GM21381 (cell line): ENCODE data around the gene DPP10.
"Not testable (repeated sequence)": the region's sequence is repeated elsewhere in the genome, so short reads cannot be mapped to it uniquely, and the experiment has no call there.

Experiments
- ATAC-seq: cut with Tn5 transposase; IDR thresholded peaks from one replicate; pipeline ENCODE4 v1.9.1; 2021; ENCODE audit warnings: mild to moderate bottlenecking, moderate library complexity; ENCODE audit not compliant: unreplicated experiment

The DPP10 gene

DNA sequence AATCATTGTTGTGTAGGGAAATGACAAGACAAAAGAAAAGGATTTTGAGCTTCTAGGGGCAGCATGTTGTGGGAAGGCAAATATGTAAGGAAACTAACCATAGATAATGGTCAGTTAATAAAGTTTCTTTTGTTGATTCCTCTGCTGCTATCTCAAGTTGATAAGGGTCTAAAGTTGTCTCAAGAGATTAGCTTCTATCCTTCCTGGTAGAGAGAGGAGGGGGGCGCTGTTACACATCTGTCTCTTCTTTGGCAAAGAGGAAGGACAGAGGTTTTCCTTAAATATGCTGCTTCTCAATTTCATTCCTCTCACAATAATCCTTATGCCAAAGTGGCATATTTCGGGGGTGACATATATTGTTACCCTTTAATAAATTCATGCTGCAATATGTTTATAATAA, 944.0 kb downstream of the DPP10 start:
- no peak for ATAC-seq

DNA sequence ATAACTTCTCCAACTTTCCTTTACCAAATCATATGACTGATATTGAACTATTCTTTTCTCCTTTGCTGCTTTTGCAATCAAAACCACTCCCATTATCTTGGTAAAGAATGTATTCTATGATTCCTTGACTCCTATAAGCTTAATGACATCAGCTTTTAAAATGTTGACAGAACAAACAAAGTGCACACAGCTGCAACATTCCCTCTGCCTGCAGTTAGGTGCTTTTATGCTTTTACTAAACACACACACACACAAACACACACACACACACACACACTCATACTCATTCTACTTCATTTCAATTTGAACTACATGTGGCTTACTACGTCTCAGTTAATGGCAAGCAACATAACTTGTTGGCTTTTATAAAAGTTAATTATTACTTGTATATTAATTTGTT, 946.6 kb downstream of the DPP10 start:
- ATAC-seq = no peak

DNA sequence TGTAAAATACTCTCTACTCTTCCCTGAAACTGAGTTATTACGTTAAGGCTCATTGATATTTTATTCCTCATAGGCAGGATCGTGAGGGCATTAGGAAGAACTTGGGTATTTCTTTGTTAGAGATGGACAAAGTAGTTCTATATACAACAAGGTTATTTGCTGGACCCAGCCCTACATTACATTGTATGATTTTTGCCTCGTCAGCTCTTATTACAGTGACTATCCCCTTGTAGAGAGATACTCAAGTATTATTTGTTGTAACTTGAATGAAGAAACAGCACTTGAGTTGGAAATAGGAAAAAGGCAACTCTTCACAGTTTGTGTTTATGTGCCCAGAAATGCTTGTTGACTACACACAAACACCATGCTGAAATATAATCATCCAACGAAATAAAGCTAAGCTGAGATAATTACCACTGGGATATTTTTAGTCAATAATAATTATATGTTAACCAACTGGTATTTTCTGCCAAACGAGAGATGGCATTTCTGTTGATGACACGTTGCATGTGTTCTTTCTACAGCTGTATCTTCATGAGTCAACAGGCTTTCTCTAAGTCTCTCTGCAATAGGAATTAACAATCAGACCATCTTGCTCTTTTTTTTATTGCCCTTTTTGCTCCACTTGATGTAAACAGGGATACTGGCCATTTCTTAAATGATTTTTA, 947.6 kb downstream of the DPP10 start:
- no peak for ATAC-seq

DNA sequence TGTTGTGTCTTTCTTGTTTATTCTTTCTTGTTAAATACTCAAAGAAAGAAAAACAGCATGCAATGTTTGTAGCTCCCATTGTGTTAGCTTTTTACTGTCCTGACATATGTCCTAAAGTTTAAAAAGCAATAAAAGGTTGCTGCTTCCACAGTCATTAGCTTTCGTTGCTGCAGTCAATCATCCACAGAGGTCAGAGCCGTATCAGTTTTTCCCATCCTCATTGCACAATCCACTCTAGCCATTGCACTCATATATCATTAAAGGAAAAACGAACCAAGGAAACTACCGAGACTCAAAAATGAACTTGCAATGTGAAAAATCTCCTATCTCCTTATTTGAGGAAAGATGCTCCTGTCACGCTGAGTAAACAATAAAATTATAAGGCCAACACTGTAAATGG, 954.1 kb downstream of the DPP10 start:
- ATAC-seq = no peak

DNA sequence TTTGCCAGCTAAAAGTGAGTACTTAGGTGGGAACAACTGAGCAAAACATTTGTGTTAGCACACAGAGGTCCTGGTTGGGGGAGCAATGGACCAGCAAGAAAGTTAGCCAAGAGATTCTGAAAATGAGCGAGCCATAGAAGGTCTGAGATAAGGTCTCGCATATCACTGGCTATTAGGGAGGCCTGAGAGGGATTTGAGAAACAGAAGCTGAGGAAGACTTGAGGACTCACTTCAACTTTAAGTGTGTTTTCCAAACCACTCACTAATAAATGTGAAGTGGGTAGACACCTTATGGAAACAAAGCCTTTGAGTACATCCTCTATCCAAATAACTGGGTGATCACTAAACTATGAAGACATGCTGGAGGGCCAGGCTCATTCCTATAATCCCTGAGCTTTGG, 958.5 kb downstream of the DPP10 start:
- ATAC-seq = no peak

DNA sequence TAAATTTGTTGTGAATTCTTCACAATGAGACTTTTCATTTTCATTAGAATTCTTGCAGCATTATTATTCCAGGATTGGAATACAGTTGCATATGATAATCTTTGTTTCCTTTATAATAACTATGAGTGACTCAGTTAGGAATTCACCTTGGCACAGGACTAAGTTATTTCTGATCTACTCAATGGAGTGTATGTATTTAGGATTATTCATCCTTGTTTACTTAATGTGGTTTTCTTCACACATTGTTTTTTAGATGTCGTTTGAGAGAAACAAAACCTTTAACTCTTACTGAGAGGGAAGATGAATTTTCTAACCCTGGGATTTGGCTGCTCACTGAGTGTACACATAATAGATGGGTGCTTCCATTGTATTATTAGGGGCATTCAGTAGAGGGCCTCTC, 970.1 kb downstream of the DPP10 start:
- no peak for ATAC-seq

DNA sequence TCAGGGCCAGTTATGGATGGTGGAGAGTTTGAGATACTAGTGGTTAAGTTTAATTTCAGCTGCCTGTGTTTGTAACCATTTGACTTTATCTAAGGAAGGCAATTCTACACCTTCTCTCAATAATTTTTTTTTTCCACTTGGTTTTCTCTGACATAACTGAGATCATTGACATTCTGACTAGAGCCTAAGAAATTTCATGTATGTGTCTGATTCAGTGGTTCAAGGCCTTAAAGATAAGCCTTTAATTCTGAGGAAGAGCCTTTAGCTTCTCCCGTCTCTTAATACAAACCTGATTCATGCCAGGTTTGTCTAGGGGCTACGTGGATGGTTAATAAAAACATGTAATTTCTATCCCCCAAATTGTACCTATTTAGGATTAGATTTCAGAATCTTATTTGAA, 971.4 kb downstream of the DPP10 start:
- ATAC-seq = no peak

DNA sequence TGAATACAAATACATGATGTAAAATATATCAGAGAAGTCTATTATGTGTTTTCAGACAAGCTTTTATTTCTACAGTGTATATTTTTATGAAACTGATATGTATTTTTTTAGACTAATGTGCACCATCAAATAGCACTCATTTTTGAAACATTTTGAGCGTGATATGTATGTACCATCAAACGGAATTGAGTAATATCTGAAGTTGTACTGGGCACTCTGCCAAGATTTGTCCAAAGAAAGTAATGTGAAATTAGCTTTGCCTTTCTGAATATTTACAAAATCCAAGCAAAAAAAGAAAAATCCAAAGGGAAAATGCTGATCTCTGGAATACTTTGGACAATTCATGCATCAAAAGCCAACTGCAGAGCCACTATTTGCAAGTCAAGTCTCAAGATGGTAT, 972.0 kb downstream of the DPP10 start:
- ATAC-seq = no peak

DNA sequence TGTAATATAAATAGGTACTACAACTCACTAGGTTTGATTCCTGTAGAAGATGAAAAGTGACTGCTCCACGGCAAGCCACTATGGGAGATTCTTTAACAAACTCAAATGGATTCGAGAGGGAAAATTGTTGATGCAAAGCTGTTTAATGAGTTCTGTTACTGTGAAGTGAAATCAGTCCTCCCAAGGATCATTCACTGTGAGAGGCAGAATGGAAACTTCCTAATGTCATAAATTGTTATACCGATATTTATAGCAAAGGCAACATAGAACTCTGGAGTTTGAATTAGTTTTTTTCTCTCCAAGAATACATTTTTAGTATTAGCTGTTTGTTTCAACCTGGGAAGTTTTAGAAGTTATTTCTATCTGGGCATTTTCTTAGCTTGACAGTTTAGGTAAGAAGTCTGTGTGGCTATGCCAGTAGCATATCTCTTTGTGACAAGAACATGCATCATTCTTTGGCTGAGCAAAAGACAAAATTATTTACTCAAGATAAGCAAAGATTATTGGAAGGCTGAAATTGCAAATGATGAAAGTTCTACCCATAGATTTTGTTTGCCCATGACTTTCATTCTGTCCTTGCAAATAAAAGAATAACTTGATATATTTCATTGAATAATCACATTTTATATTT, 979.7 kb downstream of the DPP10 start:
- no peak for ATAC-seq

DNA sequence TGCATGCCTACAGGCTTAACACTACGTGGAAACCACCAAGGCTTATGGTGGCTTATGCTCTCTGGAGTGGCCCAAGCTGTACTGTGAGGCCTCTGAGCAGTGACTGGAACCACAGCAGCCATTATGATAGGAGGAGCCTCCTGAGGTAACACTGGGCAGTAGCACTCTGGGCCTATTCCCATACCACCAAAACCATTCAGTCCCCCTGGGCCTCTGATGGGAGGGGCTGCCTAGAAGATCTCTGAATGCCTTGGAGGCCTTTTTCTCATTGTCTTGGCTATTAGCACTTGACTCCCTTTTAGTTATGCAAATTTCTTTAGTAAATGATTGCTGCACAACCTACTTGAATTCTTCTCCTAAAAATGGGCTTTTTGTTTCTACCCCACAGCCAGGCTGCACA, 985.0 kb downstream of the DPP10 start:
- ATAC-seq = no peak

DNA sequence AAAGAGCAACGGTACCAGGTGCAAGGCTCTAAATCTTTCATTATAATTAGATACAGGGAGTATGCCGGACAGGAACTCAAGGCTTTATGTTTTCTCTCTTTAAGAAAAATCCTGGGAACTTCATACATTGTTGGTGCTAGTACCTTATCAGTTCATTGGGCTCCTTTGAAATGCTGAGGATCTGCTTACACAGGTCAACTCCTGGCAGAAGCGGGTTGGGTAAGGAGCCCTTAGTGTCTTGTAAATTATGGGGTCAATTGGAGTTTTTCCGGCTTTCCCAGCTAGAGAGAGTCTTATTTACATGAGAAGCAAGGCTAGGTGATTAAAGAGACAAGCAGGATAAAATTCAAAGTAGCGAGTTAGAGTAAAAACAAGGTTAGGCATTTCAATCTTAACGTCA, 998.3 kb downstream of the DPP10 start:
- not testable (repeated sequence) for ATAC-seq

DNA sequence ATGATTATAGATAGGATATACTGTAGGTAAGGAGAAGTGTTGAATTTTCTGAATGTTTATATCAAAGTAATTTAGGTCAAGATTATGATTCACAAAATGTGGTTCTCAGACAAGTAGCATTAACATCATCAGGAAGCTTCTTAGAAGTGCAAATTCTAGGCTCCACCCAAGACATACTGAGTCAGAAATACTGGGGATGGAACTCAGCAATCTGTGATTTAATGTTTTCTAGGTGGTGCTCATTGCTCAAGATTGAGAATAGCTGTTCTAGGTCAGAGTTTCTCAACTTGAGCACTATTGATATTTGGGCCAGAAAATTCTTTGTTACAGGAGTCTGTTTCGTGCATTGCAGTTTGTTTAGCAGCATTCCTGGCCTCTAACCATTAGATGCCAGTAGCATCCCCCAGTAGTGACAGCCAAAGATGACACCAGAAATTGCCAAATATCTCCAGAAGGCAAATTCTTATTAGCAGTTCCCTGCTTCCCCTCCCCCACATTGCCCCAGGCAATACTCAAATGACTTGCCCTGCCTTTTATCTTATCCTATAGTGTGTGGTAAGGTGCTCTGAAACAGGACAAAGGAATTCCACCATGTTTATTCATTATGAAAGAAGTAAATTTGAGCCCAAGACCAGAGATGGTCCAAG, 1001.2 kb downstream of the DPP10 start:
- ATAC-seq = no peak

DNA sequence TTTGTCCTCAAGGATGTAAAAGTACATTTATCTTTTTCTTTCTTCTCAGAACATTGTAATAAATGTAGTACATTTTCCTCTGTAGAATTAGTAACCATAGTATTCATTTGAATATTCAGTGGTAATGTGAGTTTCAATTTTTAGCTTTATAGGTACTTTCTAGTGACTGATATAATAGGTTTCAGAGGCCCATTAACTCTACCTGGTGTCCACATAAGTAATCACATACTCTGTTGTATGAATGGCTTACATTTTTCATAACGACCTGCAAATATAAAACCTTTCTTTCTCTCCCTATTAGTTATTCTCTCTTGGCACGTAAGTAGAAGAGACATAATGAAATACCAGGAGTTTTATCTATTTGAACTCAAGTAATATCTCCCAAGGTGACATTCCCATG, 1017.6 kb downstream of the DPP10 start:
- no peak for ATAC-seq

DNA sequence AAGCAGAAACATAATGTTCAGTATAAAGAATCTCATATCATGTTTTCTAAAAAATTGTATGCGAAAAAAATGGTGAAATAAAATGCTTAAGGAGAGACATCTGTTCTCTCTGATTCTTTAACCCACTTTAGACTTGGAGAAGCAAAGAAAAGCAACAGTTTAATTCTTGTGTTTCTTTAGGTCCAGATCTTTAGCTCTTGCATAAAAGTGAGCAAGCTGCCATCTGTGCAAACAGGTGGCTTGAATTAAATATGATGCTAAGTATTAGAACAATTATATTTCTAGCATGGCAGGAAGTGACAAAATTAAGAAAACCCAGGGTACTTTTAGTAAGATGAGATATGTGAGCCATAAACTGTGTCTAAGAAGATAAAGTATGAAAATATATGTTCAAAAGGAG, 1038.3 kb downstream of the DPP10 start:
- no peak for ATAC-seq

DNA sequence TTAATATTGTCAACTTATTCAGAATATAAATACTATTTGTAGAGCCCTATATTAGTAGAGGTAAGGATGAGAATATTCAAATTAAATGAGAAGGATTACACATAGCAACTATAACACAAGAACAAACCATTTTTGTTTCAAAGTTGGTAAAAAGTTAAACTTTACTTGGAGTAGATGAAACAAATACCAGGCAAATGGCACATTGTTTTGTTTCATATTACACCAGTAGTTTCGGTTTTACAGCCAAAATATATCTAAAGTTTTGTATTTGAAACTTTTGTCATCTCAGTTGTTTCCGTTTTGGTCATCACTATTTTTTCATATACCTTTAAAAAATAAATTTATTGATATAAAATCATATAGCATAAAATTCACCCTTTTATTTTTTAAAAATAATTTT, 1039.4 kb downstream of the DPP10 start:
- ATAC-seq = no peak

DNA sequence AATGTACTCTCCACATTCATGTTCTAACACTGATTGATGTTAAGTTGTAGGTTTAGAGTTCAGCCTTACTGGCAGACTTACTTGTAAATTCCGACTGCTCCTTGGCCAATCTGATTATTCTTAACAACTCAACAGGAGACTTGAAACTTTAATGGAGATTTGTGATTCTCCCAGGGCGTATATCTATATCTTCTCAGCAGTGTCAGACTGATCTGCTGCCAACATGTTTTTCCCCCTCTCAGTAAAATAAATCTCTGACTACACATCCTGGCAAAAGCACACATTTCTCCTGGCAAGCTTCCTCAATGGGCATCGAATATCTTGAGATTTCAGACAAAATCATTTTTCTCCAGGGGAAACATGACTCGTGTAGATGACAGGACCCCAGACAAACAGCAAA, 1041.2 kb downstream of the DPP10 start:
- no peak for ATAC-seq

DNA sequence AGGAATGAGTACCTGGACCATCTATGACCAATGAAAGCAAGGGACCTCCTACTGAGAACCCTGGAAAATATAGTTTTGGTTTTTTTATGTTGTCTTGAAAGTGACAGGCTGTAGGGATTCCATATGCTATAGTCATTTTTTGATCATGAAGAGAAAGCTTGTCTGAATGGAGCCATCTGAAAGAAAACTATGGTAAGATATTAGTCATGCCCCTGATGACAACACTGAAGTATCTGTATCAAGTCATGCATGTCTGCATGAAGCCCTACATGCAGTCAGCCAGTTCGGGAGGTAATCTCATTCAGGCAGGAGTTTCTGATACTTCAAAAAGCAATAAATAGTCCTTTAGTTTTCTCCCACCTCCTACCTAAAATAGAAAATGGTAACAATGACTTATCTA, 1042.0 kb downstream of the DPP10 start:
- ATAC-seq = no peak

DNA sequence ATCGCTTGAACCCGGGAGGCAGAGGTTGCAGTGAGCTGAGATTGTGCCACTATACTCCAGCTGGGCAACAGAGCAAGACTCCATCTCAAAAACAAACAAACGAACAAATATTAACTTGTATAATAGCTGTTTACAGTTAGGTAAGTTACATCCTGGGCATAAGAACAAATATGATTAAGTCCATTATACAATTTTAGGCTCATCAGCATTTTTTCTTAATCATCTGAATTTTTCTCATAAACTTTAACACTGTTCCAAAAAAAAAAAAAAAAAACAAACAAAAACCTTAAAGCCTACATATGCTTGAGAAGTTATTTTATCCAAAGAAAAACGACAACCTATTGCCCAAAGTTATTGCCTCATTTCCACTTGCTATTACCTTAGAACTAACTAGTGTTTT, 1042.5 kb downstream of the DPP10 start:
- no peak for ATAC-seq

DNA sequence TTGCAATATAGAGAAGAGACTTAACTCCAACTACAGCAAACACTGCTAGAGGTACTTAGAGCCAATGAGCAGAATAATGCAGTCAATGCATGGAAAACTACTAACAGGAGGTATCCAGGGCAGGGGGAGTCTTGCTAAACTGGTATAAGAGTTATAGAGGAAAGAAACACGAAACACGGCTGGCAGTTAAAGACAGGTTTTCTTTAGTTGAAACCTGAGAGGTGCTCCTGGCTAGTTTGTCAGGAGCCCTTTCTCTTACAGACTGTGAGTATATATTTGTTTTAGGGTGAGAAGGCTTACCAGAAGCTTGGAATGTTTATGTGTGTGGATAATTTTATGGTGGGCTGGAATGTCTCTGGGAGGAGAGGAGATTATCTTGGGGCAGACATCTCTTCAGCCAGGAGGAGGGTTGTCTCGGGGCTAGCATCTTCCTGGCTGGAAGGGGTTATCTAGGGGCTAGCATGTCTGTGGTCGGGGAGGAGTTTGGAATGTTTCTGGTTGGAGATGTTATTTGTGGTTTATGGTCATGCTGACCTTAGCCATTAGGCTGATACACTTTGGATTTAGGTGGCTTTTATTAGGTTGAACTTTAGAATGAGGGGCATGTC, 1048.8 kb downstream of the DPP10 start:
- no peak for ATAC-seq

DNA sequence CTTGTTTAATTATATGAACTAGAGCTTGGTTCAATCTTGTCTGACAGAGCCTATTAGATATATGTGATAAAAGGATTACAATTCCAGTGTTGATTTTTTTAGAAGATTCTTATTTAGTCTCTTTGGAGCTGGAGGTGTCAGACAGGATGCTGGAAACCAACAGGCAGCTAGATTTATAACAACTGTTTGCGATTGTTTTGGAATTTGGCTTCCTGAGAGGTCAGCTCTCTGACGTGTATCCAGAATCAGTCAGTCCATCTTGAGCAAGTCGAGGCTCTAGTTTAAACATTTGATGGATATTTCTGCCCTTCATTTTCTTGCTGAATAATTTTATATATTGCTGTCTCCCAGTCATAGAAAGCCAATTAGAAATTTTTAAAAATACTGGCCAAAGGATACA, 1062.9 kb downstream of the DPP10 start:
- no peak for ATAC-seq

DNA sequence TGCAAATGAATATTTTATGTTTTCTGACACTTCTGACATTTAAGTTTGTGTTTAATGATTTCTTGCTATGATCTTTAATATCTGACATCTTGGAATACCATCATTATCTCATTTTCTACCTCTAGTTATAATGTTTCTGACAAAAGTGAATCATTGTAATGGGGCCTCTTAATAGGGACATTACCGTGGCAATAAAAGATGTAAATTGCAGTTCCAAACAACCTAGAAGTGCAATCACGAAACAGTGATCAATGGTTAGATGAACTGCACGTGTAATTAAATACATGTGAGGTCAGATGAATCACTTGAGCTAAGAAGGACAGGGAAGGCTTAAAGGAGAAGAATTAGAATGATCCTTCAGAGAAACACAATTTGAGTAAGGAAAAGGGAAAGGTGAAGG, 1078.3 kb downstream of the DPP10 start:
- no peak for ATAC-seq

DNA sequence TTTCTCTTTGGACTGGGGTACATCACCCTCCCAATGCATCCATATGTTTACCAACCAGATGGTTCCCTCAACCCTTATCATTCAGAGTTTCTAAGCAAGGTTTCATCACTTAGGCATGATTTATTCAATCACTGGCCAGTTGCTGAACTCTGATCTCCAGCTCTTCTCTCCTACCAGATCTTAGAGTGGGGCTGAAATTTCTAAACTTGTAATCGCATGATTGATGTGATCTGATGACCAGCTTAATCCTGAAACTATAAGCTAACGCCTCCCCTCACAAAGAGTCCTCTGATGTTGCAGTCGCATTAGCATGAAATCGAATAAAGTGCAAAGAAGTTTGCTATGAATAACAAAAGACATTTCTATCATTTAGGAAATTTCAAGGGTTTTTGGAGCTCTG, 1082.0 kb downstream of the DPP10 start:
- ATAC-seq = no peak
